Measurements from ENCODE around the gene NKAIN4.

DNA sequence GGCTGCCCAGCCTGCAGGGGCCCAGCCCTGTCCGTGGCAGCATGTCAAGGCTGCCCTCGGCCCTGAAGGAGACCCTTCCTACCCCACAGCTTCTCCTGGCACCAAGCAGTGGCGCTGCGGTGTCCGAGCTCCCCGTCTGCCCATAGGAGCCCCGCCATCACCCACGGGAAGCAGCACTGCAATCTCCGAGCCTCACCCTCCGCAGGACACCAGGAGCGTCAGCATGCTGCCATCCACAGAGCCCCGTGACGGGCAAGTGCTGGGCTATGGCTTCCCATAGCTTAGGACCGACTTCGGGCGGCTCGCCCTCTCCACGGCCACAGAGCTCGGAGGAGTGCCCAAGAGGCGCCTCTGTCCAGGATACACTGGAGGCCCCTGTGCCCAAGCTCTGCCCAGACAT, 63.4 kb downstream of the NKAIN4 start:
- TF ChIP-seq, protein P1, sequence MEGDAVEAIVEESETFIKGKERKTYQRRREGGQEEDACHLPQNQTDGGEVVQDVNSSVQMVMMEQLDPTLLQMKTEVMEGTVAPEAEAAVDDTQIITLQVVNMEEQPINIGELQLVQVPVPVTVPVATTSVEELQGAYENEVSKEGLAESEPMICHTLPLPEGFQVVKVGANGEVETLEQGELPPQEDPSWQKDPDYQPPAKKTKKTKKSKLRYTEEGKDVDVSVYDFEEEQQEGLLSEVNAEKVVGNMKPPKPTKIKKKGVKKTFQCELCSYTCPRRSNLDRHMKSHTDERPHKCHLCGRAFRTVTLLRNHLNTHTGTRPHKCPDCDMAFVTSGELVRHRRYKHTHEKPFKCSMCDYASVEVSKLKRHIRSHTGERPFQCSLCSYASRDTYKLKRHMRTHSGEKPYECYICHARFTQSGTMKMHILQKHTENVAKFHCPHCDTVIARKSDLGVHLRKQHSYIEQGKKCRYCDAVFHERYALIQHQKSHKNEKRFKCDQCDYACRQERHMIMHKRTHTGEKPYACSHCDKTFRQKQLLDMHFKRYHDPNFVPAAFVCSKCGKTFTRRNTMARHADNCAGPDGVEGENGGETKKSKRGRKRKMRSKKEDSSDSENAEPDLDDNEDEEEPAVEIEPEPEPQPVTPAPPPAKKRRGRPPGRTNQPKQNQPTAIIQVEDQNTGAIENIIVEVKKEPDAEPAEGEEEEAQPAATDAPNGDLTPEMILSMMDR (IDR thresholded peaks at IDR 0.05; ENCODE audit: poor library complexity) = no peak
- no peak for TF ChIP-seq EZH2 (IDR thresholded peaks at IDR 0.05; ENCODE audit: borderline replicate concordance)
- TF ChIP-seq EZH2phosphoT487 (IDR thresholded peaks at IDR 0.05; ENCODE audit: low read depth, severe bottlenecking, unreplicated experiment) = no peak
